Measurements from ENCODE around the gene DENND5B.
"Not testable (repeated sequence)": the region's sequence is repeated elsewhere in the genome, so short reads cannot be mapped to it uniquely, and the experiment has no call there.

DENND5B gene

GRCh38 chr12:31377210-31377609, 213.7 kb downstream of the DENND5B start:
- not testable (repeated sequence) for H3K9me3 Mint-ChIP-seq; H3K27ac Mint-ChIP-seq; H3K36me3 Mint-ChIP-seq; H3K4me1 Mint-ChIP-seq; H3K4me3 Mint-ChIP-seq; DNase-seq (ENCODE audit: low spot score in 2 of 2); ATAC-seq

- H3K4me1 Mint-ChIP-seq; DNase-seq (ENCODE audit: low spot score in 2 of 2); H3K4me3 Mint-ChIP-seq; ATAC-seq; H3K36me3 Mint-ChIP-seq; H3K27ac Mint-ChIP-seq; H3K9me3 Mint-ChIP-seq: not testable (repeated sequence)
Observed at GRCh38 chr12:31375422-31375821, 215.5 kb downstream of the DENND5B start.

GRCh38 chr12:31371256-31371620, 219.7 kb downstream of the DENND5B start:
- H3K36me3 Mint-ChIP-seq: no peaks in the 10 kb centered on the region
- no peaks in the 10 kb centered on the region for H3K4me1 Mint-ChIP-seq
- H3K9me3 Mint-ChIP-seq: no peaks in the 10 kb centered on the region
- DNase-seq (ENCODE audit: low spot score in 2 of 2) (no peak), ATAC-seq (no peak)
- H3K4me3 Mint-ChIP-seq: no peak overlapping the region
- H3K27ac Mint-ChIP-seq: no peak overlapping the region

- Mint-ChIP-seq H3K4me1 (no peaks in the 10 kb centered on the region), H3K9me3 (no peaks in the 10 kb centered on the region), H3K4me3 (no peak overlapping the region), H3K36me3 (no peaks in the 10 kb centered on the region), H3K27ac (no peak overlapping the region)
- ATAC-seq: no peak
- DNase-seq (ENCODE audit: low spot score in 2 of 2): no peak
Observed at GRCh38 chr12:31370531-31371255, 220.2 kb downstream of the DENND5B start.

GRCh38 chr12:31369712-31370521, 221.0 kb downstream of the DENND5B start:
- Mint-ChIP-seq H3K4me1 (no peaks in the 10 kb centered on the region), H3K27ac (no peak overlapping the region), H3K9me3 (no peaks in the 10 kb centered on the region), H3K4me3 (no peak overlapping the region), H3K36me3 (no peaks in the 10 kb centered on the region)
- ATAC-seq (no peak), DNase-seq (ENCODE audit: low spot score in 2 of 2) (no peak)

- H3K9me3 Mint-ChIP-seq: no peaks in the 10 kb centered on the region
- H3K4me1 Mint-ChIP-seq: no peaks in the 10 kb centered on the region
- no peak overlapping the region for H3K27ac Mint-ChIP-seq
- H3K4me3 Mint-ChIP-seq: no peak overlapping the region
- ATAC-seq: no peak
- H3K36me3 Mint-ChIP-seq: no peaks in the 10 kb centered on the region
- no peak for DNase-seq (ENCODE audit: low spot score in 2 of 2)
Observed at GRCh38 chr12:31368666-31369361, 222.1 kb downstream of the DENND5B start.

- Mint-ChIP-seq H3K4me3 (no peak overlapping the region), H3K4me1 (peaks cover 16% of the 10 kb centered on the region), H3K27ac (no peak overlapping the region), H3K9me3 (no peaks in the 10 kb centered on the region), H3K36me3 (no peaks in the 10 kb centered on the region)
- ATAC-seq (no peak), DNase-seq (ENCODE audit: low spot score in 2 of 2) (no peak)
Observed at GRCh38 chr12:31366104-31366621, 224.8 kb downstream of the DENND5B start.

GRCh38 chr12:31363831-31364230, 227.1 kb downstream of the DENND5B start:
- H3K27ac Mint-ChIP-seq: no peak overlapping the region
- H3K4me3 Mint-ChIP-seq: no peak overlapping the region
- no peaks in the 10 kb centered on the region for H3K36me3 Mint-ChIP-seq
- H3K9me3 Mint-ChIP-seq: no peaks in the 10 kb centered on the region
- DNase-seq (ENCODE audit: low spot score in 2 of 2): no peak
- peaks cover 16% of the 10 kb centered on the region for H3K4me1 Mint-ChIP-seq
- ATAC-seq: no peak

- H3K4me1 Mint-ChIP-seq: peaks cover 16% of the 10 kb centered on the region
- peak overlapping the region; percentile 59 for H3K4me3 Mint-ChIP-seq
- no peaks in the 10 kb centered on the region for H3K36me3 Mint-ChIP-seq
- DNase-seq (ENCODE audit: low spot score in 2 of 2) (no peak), ATAC-seq (no peak)
- H3K27ac Mint-ChIP-seq: peak overlapping the region; percentile 68
- H3K9me3 Mint-ChIP-seq: no peaks in the 10 kb centered on the region
Observed at GRCh38 chr12:31363416-31363809, 227.5 kb downstream of the DENND5B start.

- ATAC-seq (peak; percentile 80), DNase-seq (ENCODE audit: low spot score in 2 of 2) (peak in 1 of 2 donors; percentile 52)
- H3K4me3 Mint-ChIP-seq: peak overlapping the region; percentile 59
- H3K4me1 Mint-ChIP-seq: peaks cover 16% of the 10 kb centered on the region
- peak overlapping the region; percentile 68 for H3K27ac Mint-ChIP-seq
- H3K9me3 Mint-ChIP-seq: no peaks in the 10 kb centered on the region
- H3K36me3 Mint-ChIP-seq: no peaks in the 10 kb centered on the region
Observed at GRCh38 chr12:31362759-31363415, 228.0 kb downstream of the DENND5B start.

- Mint-ChIP-seq H3K4me3 (peak overlapping the region; percentile 59), H3K36me3 (no peaks in the 10 kb centered on the region), H3K27ac (peak overlapping the region; percentile 68), H3K9me3 (no peaks in the 10 kb centered on the region), H3K4me1 (peaks cover 16% of the 10 kb centered on the region)
- DNase-seq (ENCODE audit: low spot score in 2 of 2): peak in 1 of 2 donors; percentile 52
- ATAC-seq: peak; percentile 55
Observed at GRCh38 chr12:31362115-31362758, 228.7 kb downstream of the DENND5B start.

- no peaks in the 10 kb centered on the region for H3K9me3 Mint-ChIP-seq
- H3K4me3 Mint-ChIP-seq: peak overlapping the region; percentile 59
- H3K27ac Mint-ChIP-seq: no peak overlapping the region
- peaks cover 16% of the 10 kb centered on the region for H3K4me1 Mint-ChIP-seq
- H3K36me3 Mint-ChIP-seq: no peaks in the 10 kb centered on the region
- DNase-seq (ENCODE audit: low spot score in 2 of 2) (no peak), ATAC-seq (no peak)
Observed at GRCh38 chr12:31361730-31362114, 229.2 kb downstream of the DENND5B start.

- no peak for ATAC-seq
- no peak overlapping the region for H3K4me3 Mint-ChIP-seq
- DNase-seq (ENCODE audit: low spot score in 2 of 2): no peak
- H3K9me3 Mint-ChIP-seq: no peaks in the 10 kb centered on the region
- H3K36me3 Mint-ChIP-seq: no peaks in the 10 kb centered on the region
- no peaks in the 10 kb centered on the region for H3K4me1 Mint-ChIP-seq
- H3K27ac Mint-ChIP-seq: no peak overlapping the region
Observed at GRCh38 chr12:31355747-31356107, 235.2 kb downstream of the DENND5B start.

- Mint-ChIP-seq H3K4me3 (no peak overlapping the region), H3K27ac (no peak overlapping the region), H3K36me3 (no peaks in the 10 kb centered on the region), H3K9me3 (no peaks in the 10 kb centered on the region), H3K4me1 (no peaks in the 10 kb centered on the region)
- DNase-seq (ENCODE audit: low spot score in 2 of 2) (no peak), ATAC-seq (no peak)
Observed at GRCh38 chr12:31353750-31354708, 236.9 kb downstream of the DENND5B start.

All from stimulated activated effector memory CD8-positive, alpha-beta T cell treated with anti-CD3 and anti-CD28 coated beads, Interleukin-12 subunit alpha, Interleukin-12 subunit beta, amount 100 ng/mL, for 72 hours (primary cell).